ENCODE measurements around the gene PPP1R17.

GRCh38 chr7:31651234-31652062, 35.6 kb upstream of the PPP1R17 start:
- no peak for TF ChIP-seq CTCF (IDR thresholded peaks at IDR 0.05)
- no peak for TF ChIP-seq POLR2A (IDR thresholded peaks at IDR 0.05)
